CD4-positive, alpha-beta T cell treated with Interferon alpha-2 for 1 hour (primary cell): Measurements from ENCODE around the gene ALDH1L1.

Experiments used
- DNase-seq, 2 donors: peaks; one replicate each; pipeline ENCODE4 v3.0.0-alpha.2; 2020 to 2022

The ALDH1L1 gene

GRCh38 chr3:126117212-126117611 is 63.2 kb downstream of the ALDH1L1 start:
- DNase-seq: no peak

GRCh38 chr3:126116526-126116925 is 63.9 kb downstream of the ALDH1L1 start:
- DNase-seq: no peak

GRCh38 chr3:126114443-126115386 is 65.7 kb downstream of the ALDH1L1 start:
- DNase-seq: no peak

- DNase-seq: no peak
Measured at GRCh38 chr3:126113733-126114442, 66.5 kb downstream of the ALDH1L1 start.

- no peak for DNase-seq
Measured at GRCh38 chr3:126113238-126113555, 67.2 kb downstream of the ALDH1L1 start.

GRCh38 chr3:126112531-126113237 is 67.7 kb downstream of the ALDH1L1 start:
- DNase-seq: no peak

GRCh38 chr3:126111566-126112475 is 68.6 kb downstream of the ALDH1L1 start:
- DNase-seq: no peak

GRCh38 chr3:126111126-126111551 is 69.2 kb downstream of the ALDH1L1 start:
- DNase-seq: no peak

- DNase-seq: no peak
Measured at GRCh38 chr3:126110431-126111125, 69.8 kb downstream of the ALDH1L1 start.

- DNase-seq: no peak
Measured at GRCh38 chr3:126109880-126110235, 70.5 kb downstream of the ALDH1L1 start.

- DNase-seq: no peak
Measured at GRCh38 chr3:126109146-126109879, 71.1 kb downstream of the ALDH1L1 start.

- DNase-seq: no peak
Measured at GRCh38 chr3:126108676-126109050, 71.7 kb downstream of the ALDH1L1 start.

GRCh38 chr3:126107957-126108675 is 72.3 kb downstream of the ALDH1L1 start:
- DNase-seq: no peak

- no peak for DNase-seq
Measured at GRCh38 chr3:126107203-126107939, 73.0 kb downstream of the ALDH1L1 start.

- no peak for DNase-seq
Measured at GRCh38 chr3:126106336-126107202, 73.8 kb downstream of the ALDH1L1 start.

- no peak for DNase-seq
Measured at GRCh38 chr3:126105691-126106187, 74.6 kb downstream of the ALDH1L1 start.

GRCh38 chr3:126104742-126105605 is 75.4 kb downstream of the ALDH1L1 start:
- no peak for DNase-seq
